ACHN (cell line): ENCODE measurements around the gene GDNF.

Experiments used
- DNase-seq: peaks from one replicate; pipeline ENCODE4 v3.0.0-alpha.2; 2015
- in situ Hi-C: cut with HindIII; loops from 2 replicates; pipeline ENCODE4 v1.10.0; 2017; ENCODE audit warnings: low sequenced_read_pairs, low pct_ligation_motif_present, low pct_unique_long_range_greater_than_20kb

Gene GDNF

DNA sequence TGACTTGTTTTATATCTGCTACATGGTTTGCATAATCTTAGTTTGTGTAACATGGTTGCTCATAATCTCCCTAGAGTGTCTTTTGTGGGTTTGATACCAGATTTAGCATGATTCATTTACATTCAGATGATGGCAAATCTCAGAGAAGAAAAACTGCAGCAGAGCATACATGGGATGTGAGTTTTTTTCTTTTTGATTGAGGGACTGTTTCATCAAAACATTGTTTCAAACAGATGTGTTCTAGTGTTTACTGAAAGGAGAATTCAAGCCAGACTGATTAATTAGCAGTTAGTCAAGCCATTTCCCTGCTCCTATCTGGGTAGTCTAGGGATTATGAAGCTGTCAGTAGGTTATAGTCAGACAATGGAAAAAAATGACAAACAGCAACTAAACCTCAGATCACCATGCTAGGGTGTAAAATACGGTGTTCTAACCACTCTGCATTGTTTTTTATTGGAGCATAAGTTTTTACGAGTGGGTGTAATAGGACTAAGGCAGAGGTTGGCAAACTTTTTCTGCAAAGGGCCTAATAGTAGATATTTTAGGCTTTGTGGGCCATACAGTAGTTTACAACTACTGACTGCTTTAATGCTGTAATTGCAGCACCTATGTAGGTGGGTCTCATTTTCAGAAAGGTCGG, 10.5 kb upstream of the GDNF start:
- no peak for DNase-seq
- in situ Hi-C loops, result no loop called here

DNA sequence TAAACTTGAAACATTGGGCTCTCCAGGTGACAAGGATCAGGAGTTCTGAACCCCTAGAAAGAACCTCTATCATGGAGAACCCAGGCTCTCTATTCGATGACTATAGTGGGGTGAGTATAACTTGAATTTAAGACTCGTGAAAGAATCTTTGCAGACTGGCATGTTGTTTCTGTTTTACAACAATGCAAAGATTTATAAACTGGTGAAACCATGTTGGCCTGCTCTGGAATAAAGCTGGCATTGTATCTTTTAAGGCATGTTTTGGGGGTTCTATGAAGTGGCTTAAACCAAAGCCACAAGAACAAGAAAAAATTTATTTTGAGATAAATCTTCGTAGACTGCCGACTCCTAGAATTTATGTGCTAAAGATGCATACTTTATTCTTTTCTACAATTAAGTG, 9.8 kb upstream of the GDNF start:
- in situ Hi-C loops, result no loop called here
- DNase-seq, result no peak

DNA sequence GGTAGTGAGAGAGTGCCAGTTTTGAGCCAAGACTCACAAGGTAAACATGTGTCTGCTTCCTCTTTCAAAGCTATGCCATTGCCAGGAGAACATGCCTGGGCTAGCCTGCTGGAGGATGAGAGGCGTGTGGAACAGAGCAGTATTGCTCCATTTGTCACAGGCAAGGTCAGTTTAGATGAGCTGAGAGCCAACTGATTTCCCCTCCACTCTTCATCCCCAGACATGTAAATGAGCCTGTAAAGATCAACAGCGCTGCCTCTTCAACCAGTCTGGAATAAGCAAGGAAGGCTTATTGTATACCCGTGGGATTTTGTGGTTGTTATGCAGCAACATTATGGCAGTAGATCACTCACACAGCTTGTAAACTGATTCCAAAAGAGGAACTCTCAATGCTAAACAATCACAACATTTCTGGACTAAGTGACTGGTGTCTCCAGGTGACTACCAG, 8.2 kb upstream of the GDNF start:
- DNase-seq, result no peak
- in situ Hi-C loops, result no loop called here

DNA sequence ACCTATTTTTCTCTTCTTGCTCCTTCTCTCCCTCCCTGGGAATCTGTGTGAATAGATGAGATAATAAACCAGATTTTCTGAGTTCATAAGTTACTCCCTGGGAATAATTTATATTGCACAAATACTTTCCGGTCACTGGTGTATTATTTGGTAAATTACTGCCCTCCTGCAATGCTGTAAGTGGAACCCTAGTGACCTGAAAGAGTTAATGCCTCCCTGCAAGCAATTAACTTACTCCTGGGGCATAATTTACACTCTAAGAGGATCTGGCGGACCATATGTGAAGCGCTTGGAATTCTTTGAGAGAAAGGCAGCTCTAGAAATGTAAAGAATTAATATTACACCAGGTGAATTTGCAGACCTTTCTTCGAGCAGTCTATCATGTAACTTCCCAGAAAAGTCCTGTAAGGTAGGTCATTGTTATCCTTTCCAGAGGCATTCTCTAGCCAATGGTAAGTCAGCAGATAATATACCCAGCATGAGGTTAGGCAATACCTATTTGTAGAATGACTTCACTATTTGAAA, 7.0 kb upstream of the GDNF start:
- in situ Hi-C loops, result no loop called here
- no peak for DNase-seq

DNA sequence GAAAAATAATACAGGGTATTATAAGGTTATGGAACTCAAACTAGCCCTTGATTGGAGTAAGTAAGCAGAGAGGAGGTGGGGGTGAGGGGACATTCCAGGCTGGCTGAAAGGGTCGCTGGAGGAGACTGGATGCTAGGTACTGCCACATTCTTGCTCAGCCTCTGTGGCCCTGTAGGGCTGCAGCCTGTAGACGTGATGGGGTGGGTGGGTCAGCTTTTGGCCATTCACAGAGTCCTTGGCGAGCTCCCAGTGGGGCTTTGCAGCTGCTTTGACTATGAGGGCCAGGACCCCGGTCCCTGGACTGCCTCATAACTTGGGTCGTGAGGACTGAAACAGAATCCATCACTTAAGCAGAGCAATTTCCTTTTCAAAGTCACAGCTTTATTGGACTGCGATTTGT, 4.2 kb upstream of the GDNF start:
- no peak for DNase-seq
- in situ Hi-C loops, result no loop called here

DNA sequence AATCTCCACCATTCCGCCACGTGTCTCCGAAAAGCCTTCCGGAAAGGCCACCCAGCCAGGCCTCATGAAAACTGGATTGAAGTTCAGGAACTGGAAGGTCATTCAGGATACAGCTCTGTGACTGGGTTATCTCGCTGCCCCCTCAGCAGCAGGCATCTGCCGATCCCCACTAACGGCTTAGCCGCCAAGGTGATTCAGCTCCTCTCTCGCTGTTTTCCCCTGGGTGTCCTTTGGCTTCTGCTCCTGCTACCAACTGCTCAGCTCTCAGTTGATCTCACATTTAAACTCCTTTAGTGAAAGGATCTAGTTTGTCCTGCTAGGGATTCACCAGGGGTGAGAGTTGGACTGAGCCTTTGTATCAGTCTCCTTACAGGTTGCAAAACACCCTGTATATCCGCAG, 2.2 kb upstream of the GDNF start:
- in situ Hi-C loops, result no loop called here
- no peak for DNase-seq

DNA sequence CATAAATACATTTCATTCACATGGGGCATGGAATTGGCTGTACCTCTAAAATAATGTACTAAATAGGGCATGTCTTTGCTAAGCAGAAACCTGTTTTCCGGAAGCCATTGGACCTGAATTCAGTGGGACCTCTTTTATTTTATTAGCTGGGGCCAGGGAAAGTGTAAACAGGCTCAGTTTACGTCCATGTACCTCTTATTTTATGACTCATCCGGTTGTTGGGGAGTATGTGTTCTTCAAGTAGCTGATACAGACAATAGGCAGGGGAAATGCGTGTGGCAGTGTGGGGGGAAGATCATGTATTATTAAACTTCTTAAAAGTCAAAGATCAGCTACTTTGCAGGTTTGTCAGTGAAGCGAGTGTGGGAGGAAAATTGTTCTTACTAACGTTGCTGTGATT, 1.4 kb upstream of the GDNF start:
- DNase-seq, result no peak
- in situ Hi-C loops, result no loop called here

DNA sequence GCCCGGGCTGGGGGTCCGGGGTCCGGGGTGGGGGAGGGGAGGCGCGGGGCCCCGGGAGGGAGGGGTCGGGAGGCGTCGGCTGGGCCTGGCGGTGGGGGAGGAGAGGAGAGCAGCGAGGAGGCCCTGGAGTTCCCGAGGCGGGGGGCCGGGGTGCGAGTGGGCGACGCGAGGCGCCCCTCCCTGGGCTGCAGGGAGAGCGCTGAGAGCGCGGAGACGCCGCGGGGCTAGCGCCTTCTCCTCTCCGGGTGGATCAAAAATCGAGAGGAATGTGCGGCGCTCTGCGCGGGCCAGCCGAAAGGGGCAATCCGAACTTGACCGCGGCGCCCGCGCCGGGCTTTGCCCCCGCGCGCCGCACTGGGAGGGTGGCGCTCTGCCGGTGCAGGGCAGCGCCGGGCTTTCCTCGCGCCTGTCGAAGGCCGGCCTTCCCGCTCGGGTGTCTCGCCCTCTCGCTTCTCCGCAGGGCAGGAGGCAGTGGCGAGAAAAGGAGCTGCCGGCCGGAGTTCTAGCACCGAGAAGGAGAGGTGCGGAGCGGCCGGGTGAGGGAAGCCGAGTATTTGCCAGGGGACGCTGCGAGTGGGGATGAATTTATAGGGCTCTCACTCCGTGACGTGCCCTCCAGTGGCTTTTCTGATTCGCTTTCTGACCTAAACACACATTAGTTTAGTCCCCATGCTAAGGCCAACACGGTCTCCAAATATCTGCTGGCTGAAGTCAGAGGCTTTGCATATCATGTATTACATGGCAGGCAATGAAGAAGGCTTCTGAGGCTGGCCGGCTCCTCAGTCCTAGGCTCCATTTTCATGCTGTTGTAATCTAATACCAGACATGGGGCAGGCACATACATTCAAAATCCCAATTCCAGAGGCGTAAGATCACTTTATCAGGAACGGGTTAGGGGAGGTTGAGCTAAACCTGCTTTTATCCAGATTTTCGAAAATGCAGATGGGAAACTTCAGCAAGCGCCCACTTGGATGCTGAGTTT, 503 bp upstream of the GDNF start:
- peak; percentile 29 for DNase-seq
- in situ Hi-C loops, result no loop called here

DNA sequence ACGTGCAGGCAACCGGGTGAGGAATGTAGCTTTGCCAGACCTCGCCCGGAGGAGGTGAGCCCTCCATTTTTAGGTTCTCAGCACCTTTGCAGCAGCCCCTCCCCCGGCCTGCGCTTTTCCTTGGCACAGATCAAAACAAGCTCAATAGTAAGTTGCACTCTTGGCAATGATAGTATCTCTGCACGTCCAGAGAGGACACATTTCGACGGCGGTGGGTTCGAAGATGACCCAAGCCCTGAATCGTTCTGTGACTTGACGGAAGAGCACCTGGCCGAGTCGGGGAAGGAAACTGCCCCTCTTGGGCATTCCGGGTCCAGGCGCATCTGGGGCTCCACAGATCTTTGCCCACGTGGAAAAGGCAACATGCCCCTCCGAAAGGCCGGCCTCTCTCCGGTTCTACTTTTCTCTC, 904 bp downstream of the GDNF start:
- in situ Hi-C loops, result no loop called here
- DNase-seq, result no peak

DNA sequence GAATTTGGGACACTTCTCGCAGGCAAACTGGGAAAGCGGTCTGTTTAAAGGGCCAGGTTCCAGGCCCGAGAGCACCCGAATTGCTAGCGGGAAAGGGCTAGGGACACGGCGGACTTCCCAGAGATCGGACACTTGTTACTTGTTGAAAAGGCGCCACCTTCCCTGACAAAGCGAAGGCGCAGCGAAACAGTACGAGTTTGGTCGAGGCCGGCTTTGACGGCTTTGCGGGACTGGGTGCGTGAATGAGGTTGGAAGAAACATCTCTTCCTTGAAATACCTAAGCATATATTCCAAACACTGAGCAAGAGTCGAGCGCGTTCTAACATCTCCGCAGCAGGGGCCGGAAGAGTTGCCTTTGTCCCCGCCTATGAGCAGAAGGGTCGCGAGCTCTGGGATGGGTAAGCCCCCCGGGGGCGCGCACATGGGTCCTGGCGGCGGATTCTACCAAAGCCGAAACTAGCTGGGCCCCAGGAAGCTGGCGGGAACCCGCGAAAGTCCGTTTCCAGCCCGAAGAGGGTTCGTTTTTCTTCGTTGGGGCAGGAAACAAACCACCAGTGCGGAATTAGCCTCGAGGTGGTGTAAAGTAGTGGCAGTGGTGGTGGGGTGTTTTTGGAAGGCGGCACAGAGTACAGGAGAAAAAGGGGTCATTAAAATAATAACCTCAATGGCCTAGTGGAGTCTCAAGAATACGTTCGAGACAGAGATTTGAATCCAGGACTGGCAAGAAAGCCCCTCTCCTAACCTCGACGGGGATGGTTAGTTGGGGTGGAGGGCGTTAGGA, 1.5 kb downstream of the GDNF start:
- in situ Hi-C loops, result no loop called here
- peak; percentile 38 for DNase-seq

DNA sequence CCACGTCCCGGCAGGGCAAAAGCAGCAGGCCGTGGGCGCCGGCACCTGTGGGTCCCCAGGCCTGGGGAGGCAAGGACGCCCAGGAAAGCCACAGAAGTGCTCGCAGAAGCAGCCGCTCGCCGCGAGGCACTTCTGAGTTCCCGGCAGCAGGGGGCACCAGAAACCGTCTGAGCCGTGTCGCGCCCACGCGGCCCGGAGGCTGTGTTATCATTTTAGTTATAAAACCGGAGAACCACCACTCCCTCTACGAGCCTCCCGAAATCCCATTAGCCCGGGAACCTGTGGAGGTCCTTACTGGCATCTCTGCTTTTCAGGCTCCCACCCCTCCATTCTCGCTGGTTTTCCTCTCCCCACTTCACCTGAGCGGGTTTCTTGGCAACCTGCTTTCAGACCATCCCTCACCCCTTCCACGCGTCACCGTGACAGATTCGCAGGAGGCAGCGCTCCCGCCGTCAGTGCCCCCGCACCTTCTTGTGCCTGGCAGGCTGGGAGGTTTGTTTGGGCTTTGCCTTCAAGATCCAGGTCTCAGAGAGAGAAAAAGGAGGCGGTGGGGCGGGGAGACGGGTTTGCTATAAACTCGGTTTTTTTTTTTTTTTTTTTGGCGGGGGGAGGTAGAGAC, 2.3 kb downstream of the GDNF start:
- DNase-seq, result peak; percentile 43
- in situ Hi-C loops, result no loop called here

DNA sequence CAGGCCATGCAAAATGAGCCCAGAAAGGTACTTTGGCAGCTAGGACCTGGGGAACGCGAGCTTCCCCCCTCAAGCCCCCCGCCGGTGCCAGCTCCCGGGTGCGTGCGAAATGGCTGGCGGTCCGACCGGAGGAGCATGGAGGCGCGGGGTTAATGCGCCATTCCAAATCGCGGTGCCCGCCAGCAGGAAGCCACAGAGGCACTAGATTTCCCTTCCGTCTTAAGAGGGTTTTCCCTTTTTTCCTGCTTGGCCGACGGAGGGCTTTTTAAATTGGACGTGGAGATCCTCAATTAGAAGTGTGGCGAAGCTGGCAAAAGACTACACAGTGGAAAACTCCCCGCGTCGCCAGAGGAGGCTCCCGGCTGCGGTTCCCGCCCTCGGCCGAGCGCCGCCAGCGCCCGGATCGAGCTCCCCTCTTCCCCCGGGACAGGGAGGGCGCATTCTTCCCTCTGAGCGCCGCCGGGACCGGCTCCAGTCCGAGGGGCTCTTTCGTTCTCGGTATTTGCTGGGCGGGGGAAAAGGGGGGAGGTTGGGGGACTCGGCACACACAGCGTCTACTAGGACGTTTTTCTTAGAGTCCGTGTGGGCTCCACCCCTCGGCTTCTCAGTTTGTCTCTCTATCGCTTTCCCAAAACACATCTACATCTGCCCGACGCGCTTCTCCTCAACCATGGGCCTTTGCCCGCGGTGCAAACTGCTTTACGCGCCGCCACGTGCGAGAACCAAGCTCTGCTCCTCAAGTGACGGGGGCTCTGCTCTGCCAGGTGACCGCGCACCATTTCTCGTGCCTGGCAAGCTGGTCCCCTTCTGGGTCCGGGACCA, 3.0 kb downstream of the GDNF start:
- no peak for DNase-seq
- in situ Hi-C loops, result no loop called here

DNA sequence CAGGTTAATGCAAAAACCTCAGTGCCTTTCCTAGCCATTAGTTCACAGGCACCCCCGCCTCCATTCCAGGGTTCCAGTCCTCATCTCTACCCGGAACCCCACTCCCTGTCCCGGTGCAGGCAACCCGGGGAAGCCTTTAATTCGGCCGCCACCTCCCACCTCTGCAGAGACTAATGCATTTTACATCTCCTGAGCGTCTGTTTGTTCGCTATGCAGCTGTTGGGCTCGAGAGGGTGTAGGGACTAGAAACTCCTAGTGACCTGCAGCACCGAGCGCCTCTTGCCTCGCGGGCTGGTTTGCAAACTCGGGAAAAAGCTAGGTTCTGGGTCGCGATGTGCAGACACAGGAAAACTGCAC, 3.6 kb downstream of the GDNF start:
- in situ Hi-C loops, result no loop called here
- DNase-seq, result no peak

DNA sequence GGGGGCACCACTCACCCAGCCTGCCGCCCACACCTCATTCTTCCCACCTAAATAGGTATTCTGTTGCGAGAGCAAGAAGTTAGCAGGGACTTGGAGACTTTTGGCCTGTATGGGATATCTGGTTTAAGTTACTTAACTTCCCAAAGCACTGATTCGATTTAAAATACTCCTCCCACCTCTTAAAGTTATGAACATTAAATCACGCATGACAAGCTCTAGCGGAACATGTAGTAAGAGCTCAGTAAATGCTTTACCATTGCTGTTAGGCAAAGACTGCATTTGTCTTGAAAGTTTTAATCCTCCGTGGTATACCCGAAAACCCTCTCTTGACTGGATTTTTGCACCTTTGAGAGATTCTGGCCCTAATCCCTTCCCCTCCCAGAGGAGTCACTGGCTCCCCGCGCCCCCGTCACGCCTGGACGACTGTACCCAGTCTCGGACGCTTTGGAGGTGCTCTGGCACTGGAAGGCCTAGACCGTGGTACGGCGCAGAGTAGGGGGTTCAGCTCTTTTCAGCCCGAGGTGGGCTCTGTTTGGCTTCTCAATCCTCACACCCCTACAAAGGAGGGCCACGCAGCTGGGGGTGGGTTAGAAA, 4.4 kb downstream of the GDNF start:
- in situ Hi-C loops, result no loop called here
- DNase-seq, result no peak

DNA sequence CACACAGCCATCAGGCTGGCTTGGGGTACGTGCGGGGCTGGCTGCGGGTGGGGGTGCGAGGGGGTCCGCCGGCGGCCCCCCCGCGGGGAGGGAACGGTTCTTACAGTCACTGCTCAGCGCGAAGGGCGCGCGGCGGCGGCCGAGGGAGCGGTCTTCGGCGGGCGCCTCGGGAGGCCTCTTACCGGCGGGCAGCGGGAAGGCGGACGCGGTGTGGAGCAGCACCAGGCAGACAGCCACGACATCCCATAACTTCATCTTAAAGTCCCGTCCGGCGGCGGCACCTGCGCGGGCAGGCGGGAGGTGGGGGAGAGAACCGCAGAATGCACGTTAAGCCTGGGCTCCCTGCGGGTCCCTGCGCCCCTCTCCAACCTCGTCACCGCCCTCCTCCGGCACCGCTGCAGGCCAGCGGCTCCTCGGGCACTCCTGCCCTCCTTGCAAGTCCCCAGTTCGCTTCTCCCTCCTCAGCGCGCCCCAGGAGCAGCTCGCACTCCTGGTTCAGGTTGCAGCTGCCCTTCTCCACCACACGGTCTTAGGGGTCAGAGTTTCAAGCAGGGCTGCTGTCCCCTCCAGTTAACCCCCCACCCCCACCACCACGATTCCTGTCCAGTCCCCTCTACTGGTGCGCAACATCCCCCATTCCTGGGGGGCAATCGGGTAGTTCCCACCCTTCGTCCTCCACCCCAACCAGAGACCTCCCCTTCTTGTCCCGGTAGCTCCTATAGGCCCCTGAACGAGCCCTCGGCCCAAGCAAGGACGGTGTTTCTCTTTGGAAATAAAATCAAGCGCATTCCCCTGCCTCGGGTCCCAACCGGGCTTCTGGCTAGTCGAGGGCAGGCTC, 5.1 kb downstream of the GDNF start:
- in situ Hi-C loops, result no loop called here
- peak; percentile 18 for DNase-seq

DNA sequence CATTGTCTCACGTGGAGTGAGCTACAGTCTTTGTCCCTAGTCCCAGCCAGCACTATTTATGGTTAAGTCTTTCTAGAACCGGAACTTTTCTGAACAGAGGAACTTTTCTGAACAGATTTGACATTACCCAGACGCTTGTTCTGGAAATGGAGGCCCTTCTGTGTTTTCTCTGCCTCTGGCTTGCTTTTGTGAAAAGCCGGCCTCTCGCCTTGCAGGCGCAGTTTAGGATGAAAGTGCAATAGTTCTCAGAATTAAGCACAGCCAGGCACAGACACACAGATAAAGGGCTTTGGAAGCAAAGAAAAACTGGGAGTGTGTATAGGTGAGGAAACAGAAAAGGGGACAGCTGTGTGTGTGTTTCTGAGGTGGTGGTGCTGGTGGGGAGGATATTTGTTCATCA, 5.9 kb downstream of the GDNF start:
- DNase-seq, result no peak
- in situ Hi-C loops, result no loop called here
